Astrocyte (in vitro differentiated cells and primary cell): ENCODE results near the gene DMRTB1.

Experiments
- EZH2 ChIP-seq: IDR thresholded peaks from 2 replicates; pipeline ENCODE4 v1.6.1; 2012; ENCODE audit warnings: mild to moderate bottlenecking, low read length, inconsistent platforms; ENCODE audit not compliant: insufficient read depth
- TF ChIP-seq, protein P1 (sequence below): IDR thresholded peaks from 2 replicates; pipeline ENCODE4 v1.5.1; 2011; ENCODE audit warnings: low read depth, mild to moderate bottlenecking, inconsistent platforms, low read length, moderate library complexity; ENCODE audit not compliant: insufficient read depth

DNA sequence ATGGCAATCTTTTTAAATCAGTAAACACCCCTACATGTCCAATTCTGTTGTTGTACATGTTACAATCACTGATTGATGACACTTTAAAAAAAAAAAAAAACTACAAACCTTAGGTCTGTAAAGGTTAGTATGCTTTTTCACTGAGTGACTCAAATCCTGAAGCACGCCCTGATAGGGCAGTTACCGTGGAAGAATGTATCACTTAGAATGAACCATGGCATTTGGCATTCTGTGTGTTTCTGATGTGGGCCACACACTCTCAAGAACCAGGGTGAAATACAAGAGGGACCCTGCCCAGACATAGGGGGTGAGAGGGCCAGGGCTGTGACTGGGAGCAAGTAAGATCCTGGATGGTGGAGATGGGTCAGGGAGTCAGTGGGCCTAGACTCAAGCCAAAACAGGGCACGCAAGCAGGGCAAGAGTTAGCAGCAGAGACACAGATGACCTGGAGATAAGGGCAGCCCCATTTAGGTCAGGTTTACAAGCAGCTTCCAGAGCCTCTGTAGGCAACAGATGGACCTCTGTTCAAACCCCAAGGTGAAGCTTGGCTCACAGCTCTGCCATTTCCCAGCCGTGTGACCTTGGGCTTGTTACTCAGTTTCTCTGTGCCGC is 47.6 kb upstream of the DMRTB1 start:
- TF ChIP-seq, protein P1, sequence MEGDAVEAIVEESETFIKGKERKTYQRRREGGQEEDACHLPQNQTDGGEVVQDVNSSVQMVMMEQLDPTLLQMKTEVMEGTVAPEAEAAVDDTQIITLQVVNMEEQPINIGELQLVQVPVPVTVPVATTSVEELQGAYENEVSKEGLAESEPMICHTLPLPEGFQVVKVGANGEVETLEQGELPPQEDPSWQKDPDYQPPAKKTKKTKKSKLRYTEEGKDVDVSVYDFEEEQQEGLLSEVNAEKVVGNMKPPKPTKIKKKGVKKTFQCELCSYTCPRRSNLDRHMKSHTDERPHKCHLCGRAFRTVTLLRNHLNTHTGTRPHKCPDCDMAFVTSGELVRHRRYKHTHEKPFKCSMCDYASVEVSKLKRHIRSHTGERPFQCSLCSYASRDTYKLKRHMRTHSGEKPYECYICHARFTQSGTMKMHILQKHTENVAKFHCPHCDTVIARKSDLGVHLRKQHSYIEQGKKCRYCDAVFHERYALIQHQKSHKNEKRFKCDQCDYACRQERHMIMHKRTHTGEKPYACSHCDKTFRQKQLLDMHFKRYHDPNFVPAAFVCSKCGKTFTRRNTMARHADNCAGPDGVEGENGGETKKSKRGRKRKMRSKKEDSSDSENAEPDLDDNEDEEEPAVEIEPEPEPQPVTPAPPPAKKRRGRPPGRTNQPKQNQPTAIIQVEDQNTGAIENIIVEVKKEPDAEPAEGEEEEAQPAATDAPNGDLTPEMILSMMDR = no peak
- TF ChIP-seq EZH2 = no peak
